Fibroblast of villous mesenchyme (primary cell): ENCODE results near the gene LRP1-AS. TPM values are rescaled to one million over a fixed set of nuclear protein-coding genes. Genes with fewer than 3 reads are reported as not detected.
A peak's percentile ranks its signal among the peaks of the same experiment; 100 is the strongest.

Experiments used
- DNase-seq: peaks from one replicate; pipeline ENCODE4 v3.0.0-alpha.2; 2010; ENCODE audit warnings: low read depth
- H3K4me3 ChIP-seq: 2 replicates; pipeline ENCODE4 v1.5.1; 2011; ENCODE audit warnings: low read depth, mild to moderate bottlenecking, low read length
- CTCF ChIP-seq: IDR thresholded peaks from 2 replicates; pipeline ENCODE4 v1.5.1; 2012; ENCODE audit warnings: low read depth, mild to moderate bottlenecking, low read length; ENCODE audit not compliant: insufficient read depth
- total RNA-seq: library from RNA; depleted of rRNA; stranded (reverse); fragments of >200 nt; gene quantifications from 2 replicates; pipeline ENCODE4 v1.2.3, GENCODE V29; 2012

The LRP1-AS gene
- total RNA-seq, result not detected in 2 replicates

- no peak within 1 kb of the TSS for H3K4me3 ChIP-seq
- peak; percentile 64 for DNase-seq
These were observed at the start of gene LRP1-AS for GRCh38 chr12:57146961-57147944. LRP1-AS (minus strand) TSS chr12:57147619.

GRCh38 chr12:57196956-57197355 is 49.5 kb upstream of the LRP1-AS start:
- no peak overlapping the region for H3K4me3 ChIP-seq
- no peak for TF ChIP-seq CTCF
- no peak for DNase-seq

More at GRCh38 chr12:57146961-57147944, at the start of gene LRP1-AS:
- no peak for TF ChIP-seq CTCF

DNA sequence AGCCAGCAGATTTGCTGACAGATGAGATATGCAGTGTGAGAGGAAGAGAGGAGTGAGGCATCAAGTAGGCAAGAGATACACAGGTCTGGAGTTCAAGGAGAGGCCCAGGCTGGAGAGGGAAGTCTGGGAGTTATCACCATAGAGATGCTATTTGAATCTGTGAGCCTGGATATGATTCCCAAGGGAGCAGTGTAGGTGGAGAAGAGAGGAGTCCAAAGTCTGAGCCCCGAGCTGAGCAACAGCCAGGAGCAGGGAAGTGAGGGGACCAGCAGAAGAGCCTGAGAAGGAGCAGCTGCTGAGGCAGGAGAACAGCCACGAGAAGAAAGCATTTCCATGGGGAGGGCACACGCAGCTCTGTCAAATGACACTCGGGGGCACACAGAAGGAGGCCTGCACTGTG is 49.0 kb upstream of the LRP1-AS start:
- TF ChIP-seq CTCF, result no peak
- no peak for DNase-seq
- no peak overlapping the region for H3K4me3 ChIP-seq

DNA sequence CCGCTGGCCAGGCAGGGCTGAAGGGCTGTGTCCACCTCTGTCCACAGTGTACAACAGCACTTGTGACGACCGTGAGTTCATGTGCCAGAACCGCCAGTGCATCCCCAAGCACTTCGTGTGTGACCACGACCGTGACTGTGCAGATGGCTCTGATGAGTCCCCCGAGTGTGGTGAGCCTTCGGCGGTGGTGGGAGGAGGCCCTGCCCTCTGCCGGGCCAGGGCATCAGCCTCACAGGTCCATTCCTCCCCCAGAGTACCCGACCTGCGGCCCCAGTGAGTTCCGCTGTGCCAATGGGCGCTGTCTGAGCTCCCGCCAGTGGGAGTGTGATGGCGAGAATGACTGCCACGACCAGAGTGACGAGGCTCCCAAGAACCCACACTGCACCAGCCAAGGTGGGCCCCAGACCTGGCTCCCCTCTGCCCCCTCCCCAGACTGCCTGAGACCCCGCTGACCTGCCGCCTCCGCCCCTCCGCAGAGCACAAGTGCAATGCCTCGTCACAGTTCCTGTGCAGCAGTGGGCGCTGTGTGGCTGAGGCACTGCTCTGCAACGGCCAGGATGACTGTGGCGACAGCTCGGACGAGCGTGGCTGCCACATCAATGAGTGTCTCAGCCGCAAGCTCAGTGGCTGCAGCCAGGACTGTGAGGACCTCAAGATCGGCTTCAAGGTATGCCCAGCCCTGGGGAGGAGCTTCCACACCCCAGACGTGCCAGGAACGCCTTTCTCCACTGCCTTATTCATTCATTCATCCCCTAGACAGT is 48.4 kb upstream of the LRP1-AS start:
- DNase-seq, result no peak
- no peak for TF ChIP-seq CTCF

DNA sequence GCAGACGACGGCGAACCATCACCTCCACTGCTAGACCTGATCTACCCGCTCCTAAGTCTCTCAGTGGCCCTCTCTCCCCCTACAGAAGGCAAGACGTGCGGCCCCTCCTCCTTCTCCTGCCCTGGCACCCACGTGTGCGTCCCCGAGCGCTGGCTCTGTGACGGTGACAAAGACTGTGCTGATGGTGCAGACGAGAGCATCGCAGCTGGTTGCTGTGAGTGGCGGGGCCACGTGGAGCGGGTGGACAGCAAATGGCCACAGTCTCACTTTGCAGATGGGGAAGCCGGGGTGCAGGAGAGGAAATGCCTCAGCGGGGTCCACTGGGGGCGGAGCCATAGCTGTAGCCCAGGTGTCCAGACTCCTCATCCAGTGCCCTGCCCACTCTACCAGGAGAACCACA is 47.8 kb upstream of the LRP1-AS start:
- H3K4me3 ChIP-seq, result no peak overlapping the region
- TF ChIP-seq CTCF, result no peak
- DNase-seq, result no peak

More for the DNA sequence above, 48.4 kb upstream of the LRP1-AS start:
- H3K4me3 ChIP-seq, result no peak overlapping the region

DNA sequence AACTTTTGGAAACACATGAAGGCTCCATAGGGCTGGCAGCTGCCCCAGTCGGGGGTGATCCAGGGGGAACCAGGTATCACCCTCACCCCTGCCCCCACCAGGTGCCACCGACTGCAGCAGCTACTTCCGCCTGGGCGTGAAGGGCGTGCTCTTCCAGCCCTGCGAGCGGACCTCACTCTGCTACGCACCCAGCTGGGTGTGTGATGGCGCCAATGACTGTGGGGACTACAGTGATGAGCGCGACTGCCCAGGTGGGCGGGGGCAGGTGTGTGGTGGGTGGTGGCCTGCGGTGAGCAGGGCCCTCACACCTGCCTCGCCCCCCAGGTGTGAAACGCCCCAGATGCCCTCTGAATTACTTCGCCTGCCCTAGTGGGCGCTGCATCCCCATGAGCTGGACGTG is 46.8 kb upstream of the LRP1-AS start:
- H3K4me3 ChIP-seq, result no peak overlapping the region
- DNase-seq, result no peak
- TF ChIP-seq CTCF, result no peak
